ENCODE data around the gene MFN2. TPM values are rescaled to one million over a fixed set of nuclear protein-coding genes. Genes with fewer than 3 reads are reported as not detected.
"Not testable (repeated sequence)": the region's sequence is repeated elsewhere in the genome, so short reads cannot be mapped to it uniquely, and the experiment has no call there.

MFN2 gene
- 10 to 100 TPM; 53.5 to 81.4 (median 67.3) TPM for polyA plus RNA-seq (ENCODE audit: insufficient read length in 10 of 10)
- long read RNA-seq, donor 1, full-length matches to known transcripts: 5 of 10 reads
- long read RNA-seq, donor 1, partial matches to known transcripts: 5 of 10 reads
- long read RNA-seq, donor 1, other reads (novel, unspliced or antisense): 0 of 10 reads
- long read RNA-seq, donor 2, full-length matches to known transcripts: 3 of 38 reads
- long read RNA-seq, donor 2, partial matches to known transcripts: 35 of 38 reads
- long read RNA-seq, donor 2, other reads (novel, unspliced or antisense): 0 of 38 reads
- long read RNA-seq, donor 3: 0 reads
- long read RNA-seq, donor 4, full-length matches to known transcripts: 1 of 1 reads
- long read RNA-seq, donor 4, partial matches to known transcripts: 0 of 1 reads
- long read RNA-seq, donor 4, other reads (novel, unspliced or antisense): 0 of 1 reads
- long read RNA-seq, donor 5, partial matches to known transcripts: 26 of 26 reads
- long read RNA-seq, donor 5, other reads (novel, unspliced or antisense): 0 of 26 reads
- long read RNA-seq, donor 6, partial matches to known transcripts: 0 of 1 reads
- long read RNA-seq, donor 6, other reads (novel, unspliced or antisense): 0 of 1 reads
- long read RNA-seq, donor 7, partial matches to known transcripts: 0 of 1 reads
- long read RNA-seq, donor 7, other reads (novel, unspliced or antisense): 0 of 1 reads
- long read RNA-seq, donor 8, partial matches to known transcripts: 9 of 9 reads
- long read RNA-seq, donor 8, other reads (novel, unspliced or antisense): 0 of 9 reads
- long read RNA-seq, donor 9: 0 reads

GRCh38 chr1:11979851-11980675 lies at the start of gene MFN2:
TSS of gene MFN2 (plus strand) at chr1:11980444. CDS start at chr1:11989169, 8,725 bp downstream.
- peak; percentile 97 to 99 (median 97) for DNase-seq

DNA sequence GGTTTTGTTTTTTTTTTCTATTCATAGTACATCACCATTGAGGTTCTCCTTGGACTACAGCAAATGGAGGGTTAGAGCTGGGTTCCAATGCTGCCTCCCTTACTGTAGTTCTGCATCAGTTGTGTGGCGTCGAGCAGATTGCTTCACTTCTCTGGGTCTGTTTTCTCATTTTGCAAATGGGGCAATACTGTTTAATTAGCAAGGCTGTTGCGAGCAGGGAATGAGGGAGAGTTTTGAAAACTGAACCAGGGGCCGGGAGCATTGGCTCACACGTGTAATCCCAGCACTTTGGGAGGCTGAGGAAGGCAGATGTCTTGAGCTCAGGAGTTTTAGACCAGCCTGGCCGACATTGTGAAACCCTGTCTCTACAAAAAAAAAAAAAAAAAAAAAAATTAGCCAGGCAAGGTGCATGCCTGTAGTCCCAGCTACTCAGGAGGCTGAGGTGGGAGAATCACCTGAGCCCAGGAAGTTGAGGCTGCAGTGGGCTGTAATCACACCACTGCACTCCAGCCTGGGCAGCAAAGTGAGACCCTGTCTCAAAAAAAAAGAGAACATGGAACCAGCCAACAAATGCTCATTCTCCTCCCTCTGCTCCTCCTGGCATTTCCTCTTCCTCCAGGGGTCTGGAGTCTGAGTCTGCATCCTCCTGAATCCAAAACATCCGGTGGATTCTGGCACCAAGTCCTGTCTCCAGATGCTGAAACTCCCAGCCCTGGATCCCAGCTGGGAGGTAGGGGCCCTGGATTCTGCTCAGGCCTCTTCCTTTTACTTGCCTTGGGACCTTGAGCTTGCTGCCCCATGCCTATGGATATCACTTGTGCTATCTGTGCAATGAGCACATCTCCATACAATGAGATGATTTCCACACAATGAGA lies 49.4 kb upstream of the MFN2 start:
- DNase-seq: peak; percentile 33 to 83 (median 43)

DNA sequence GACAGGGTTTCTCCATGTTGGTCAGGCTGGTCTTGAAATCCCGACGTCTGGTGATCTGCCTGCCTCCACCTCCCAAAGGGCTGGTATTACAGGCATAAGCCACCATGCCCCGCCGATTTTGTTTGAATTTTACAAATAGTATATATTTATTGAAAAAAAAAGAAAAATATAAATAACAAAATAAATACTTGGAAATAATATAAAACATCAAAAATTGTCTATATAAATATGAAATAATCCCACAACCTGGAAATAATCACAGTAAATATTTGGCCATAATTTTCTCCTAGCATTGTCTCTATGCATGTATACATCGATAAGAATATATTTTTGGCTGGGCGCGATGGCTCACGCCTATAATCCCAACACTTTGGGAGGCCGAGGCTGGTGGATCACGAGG lies 48.4 kb upstream of the MFN2 start:
- no peak for DNase-seq

DNA sequence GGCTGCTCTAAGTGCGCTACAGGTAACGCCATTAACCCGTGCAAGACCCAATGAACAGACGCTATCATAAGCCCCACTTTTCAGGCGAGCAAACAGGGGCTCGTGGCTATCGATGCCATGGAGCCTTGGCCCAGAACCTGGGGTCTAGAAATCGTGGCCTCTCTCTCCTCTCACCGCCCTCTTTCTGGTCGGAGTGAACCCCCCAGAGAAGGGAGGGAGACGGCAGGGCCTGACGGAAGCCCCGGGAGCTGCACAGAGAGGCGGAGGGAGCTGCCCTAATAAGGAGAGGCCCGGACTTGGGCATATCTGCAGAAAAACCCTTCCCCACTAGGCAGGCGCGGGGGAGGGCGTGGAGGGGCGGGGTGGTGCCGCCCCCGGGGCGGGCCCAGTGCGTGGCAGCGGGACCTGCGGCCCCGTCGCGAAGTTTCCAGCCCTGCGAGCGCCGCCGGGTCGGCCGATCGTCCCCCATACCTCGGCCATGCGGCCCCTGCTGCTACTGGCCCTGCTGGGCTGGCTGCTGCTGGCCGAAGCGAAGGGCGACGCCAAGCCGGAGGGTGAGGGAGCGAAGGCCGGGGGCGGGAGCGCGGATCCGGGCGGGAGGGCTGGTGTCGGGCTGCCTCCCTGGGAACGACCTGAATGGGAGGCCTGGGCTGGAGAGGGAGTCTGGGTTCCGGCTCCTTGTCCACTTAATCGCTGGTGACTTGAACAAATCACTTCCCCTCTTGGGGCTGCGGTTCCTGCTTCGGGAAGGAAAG lies 45.8 kb upstream of the MFN2 start, which contains the start of gene PLOD1:
Gene PLOD1 (plus strand): TSS at position 416 of the 755 bp plus-strand sequence. CDS start 63 bp downstream, at position 479.
- DNase-seq: peak; percentile 90 to 96 (median 91)

DNA sequence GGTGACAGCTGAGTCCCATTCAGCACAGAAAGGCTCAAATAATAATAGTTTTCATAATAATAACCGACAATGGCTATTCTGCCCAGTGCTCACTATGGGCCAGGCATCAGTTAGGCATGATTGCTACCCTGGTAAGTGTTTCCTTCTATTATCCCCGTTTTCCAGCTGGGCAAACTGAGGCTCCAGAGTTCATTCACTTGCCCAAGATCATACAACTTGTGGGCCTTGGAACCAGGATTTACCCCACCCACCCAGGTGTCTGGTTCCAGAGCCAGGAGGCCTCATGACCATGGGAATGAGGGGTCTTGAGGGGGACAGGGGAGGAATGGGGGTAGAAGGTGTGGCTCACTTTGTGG lies 45.2 kb upstream of the MFN2 start:
- DNase-seq: no peak

GRCh38 chr1:11935733-11936132 lies 44.5 kb upstream of the MFN2 start:
- DNase-seq: not testable (repeated sequence)

GRCh38 chr1:11938722-11939526 lies 41.3 kb upstream of the MFN2 start:
- DNase-seq: peak; percentile 53 to 89 (median 64)

GRCh38 chr1:11939794-11940193 lies 40.5 kb upstream of the MFN2 start:
- DNase-seq: not testable (repeated sequence)

DNA sequence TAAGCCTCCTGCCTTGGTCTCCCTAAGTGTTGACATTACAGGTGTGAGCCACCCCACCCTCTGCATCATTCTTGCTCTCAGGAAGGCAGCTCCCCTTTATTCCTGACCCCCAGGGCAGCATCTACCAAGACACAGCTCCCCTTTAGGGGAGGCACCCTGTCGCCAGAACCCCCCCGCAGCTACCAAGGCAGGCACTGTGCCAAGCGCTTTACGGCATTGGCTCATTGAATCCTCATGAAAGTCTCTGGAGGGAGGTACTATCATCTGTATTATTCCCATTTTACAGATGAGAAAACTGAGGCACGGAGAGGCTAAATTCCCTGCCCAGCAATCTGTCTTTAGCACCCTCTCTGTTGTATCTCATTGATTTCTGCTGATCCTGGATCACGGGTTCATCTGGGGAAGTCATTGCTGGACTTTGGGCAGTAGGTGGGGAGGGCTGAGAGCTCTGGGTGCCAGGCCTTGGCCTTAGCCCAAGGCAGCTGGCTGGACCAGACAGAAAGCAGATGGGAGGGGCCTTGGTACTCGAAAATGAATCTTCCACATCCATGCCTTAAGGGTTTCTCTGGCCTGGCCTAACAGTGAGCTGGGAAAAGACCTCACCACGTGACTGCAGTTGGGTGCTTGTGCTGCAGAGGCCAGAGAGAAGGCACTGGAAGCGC lies 39.9 kb upstream of the MFN2 start:
- peak; percentile 38 to 79 (median 77) for DNase-seq

DNA sequence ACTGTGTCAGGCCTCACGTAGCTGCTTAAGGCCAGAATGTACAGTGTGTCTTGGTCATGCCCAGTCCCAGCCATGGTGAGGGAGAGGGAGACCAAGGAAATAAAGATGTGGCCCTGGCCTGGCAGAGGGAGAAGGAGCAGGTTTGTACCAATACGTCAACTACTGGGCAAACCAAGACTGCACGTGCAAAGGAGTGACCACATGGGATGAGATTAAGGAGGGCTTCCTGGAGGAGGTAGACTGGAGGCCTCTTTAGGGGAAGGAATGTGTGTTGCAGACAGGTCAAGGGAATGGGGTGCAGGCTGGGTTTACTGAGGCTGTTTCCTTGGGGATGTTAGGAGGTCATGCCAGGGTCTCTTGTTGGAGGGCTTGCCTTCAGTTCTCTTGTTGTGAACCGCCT lies 38.0 kb upstream of the MFN2 start:
- DNase-seq: no peak

DNA sequence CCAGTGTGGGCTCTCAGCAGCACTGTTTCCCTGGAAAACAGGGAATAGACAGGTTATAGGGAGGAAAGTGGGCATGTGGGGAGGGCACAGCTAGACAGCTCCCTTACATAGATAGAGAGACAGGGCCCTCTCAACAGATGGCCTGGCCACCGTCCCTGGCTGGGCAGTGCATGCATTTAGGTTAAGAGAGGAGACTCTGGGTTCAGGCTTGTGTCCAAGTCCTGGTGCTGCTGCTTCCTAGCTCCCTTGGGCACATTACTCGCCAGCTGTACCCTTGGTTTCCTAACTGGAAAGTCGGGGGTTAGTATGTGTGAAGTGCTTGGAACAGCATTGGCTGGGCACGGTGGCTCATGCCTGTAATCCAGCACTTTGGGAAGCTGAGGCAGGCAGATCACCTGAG lies 36.6 kb upstream of the MFN2 start:
- peak; percentile 30 to 50 (median 38) for DNase-seq

DNA sequence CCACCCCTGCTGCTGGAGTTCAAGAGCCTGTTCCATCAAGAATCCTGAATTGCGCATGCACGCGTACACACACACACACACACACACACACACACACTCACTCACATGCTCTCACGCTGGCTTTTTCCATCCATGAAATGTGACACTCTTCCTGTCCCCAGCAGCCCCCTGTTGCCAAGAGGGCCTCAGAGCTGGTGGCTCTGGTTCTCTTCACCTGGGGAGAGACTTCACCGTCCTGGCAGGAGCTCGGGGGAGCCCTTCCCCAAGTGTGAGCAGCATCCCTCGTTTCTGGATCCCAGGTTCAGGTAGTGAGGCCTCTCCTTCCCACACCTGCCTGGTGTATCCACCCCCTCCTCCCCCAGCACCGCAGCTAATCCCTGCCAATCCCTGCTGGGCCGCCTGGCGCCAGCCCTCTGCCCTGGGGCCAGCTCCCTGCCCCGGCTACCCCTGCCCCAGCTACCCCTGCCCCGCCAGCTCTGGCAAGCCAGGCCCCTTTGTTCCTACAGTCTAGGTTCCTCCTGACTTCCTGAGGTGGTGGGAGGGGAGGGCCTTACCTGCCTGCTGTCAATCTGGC lies 35.8 kb upstream of the MFN2 start:
- peak; percentile 49 to 71 (median 59) for DNase-seq

GRCh38 chr1:11946647-11947046 lies 33.6 kb upstream of the MFN2 start:
- no peak for DNase-seq

GRCh38 chr1:11948822-11949458 lies 31.3 kb upstream of the MFN2 start:
- no peak for DNase-seq

GRCh38 chr1:11951901-11952300 lies 28.3 kb upstream of the MFN2 start:
- DNase-seq: no peak

DNA sequence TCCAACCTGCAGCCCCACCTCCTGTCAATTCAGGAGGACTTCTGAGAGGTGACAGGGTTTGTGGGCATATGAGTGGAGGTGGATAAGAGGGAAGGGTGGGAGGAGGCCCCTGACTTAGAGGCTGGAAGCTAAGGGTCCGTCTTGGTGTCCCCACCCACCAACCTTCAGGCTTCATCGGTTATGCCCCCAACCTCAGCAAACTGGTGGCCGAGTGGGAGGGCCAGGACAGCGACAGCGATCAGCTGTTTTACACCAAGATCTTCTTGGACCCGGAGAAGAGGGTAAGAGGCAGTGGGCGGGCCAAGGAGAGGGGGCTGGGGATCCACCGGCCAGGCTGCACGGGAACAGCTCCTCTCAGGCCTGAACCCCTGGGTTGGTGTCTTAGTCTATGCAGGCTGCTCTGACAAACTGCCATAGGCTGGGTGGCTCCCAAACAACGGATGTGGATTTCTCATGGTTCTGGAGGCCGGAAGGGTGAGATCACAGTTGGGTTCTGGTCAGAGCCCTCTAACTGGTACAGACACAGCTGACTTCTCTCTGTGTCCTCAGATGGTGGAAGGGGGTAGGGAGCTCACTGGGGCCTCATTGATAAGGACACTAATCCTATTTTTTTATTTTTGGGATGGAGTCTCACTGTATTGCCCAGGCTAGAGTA lies 27.7 kb upstream of the MFN2 start:
- DNase-seq: no peak

- no peak for DNase-seq
Observed at GRCh38 chr1:11955221-11955620, 25.0 kb upstream of the MFN2 start.

Measured in muscle of back (tissue), 13 donors.